Astrocyte of the spinal cord (primary cell): ENCODE data around the gene CLUH.

Experiments used
- DNase-seq: peaks from one replicate; pipeline ENCODE4 v3.0.0; 2011; ENCODE audit warnings: low read depth, low spot score
- H3K4me3 ChIP-seq: 2 replicates; pipeline ENCODE4 v1.5.1; 2011; ENCODE audit warnings: low read depth, mild to moderate bottlenecking, low read length, moderate library complexity
- CTCF ChIP-seq: IDR thresholded peaks from 2 replicates; pipeline ENCODE4 v1.5.1; 2012; ENCODE audit warnings: low read depth, mild to moderate bottlenecking, low read length, inconsistent platforms
- in situ Hi-C: cut with HindIII; loops from 2 replicates; pipeline ENCODE4 v1.10.0; 2017; ENCODE audit warnings: low sequenced_read_pairs

CLUH gene

GRCh38 chr17:2693561-2694380 lies 17.8 kb downstream of the CLUH start:
- H3K4me3 ChIP-seq, result no peak overlapping the region
- no peak for DNase-seq
- TF ChIP-seq CTCF, result no peak
- in situ Hi-C loops, result no loop called here

GRCh38 chr17:2692781-2693135 lies 18.8 kb downstream of the CLUH start:
- in situ Hi-C loops, result no loop called here
- no peak for TF ChIP-seq CTCF
- DNase-seq, result no peak
- H3K4me3 ChIP-seq, result no peak overlapping the region

- no peak for TF ChIP-seq CTCF
- in situ Hi-C loops, result no loop called here
- DNase-seq, result no peak
- no peak overlapping the region for H3K4me3 ChIP-seq
Observed at GRCh38 chr17:2691965-2692780, 19.4 kb downstream of the CLUH start.

GRCh38 chr17:2691069-2691871 lies 20.3 kb downstream of the CLUH start:
- DNase-seq, result no peak
- in situ Hi-C loops, result no loop called here
- TF ChIP-seq CTCF, result no peak
- no peak overlapping the region for H3K4me3 ChIP-seq

- H3K4me3 ChIP-seq, result no peak overlapping the region
- DNase-seq, result no peak
- TF ChIP-seq CTCF, result no peak
- in situ Hi-C loops, result no loop called here
Observed at GRCh38 chr17:2690165-2691068, 21.1 kb downstream of the CLUH start.
